HCT116 (cell line): Measurements from ENCODE around the gene TMC6.

ENCODE experiments used
- YY1 ChIP-seq: IDR thresholded peaks from 2 replicates; pipeline ENCODE4 v1.6.1; 2011; ENCODE audit warnings: low read length, low read depth, moderate library complexity, mild to moderate bottlenecking; ENCODE audit not compliant: insufficient replicate concordance; ENCODE audit errors: extremely low read depth
- TF ChIP-seq, protein P1 (sequence below), 3 experiments: fragments of 200-600 bp in 1 of 3; sonication (generic) in 1 of 3; IDR thresholded peaks in 2 of 3; conservative IDR thresholded peaks in 1 of 3; 2 replicates each; pipeline ENCODE4 v1.5.1; 2012 to 2017; ENCODE audit warnings: low read depth in 2 of 3, low read length in 2 of 3, antibody characterized with exemption in 1 of 3, borderline replicate concordance in 1 of 3, control low read depth in 1 of 3, mild to moderate bottlenecking in 1 of 3, mixed read lengths in 1 of 3, mixed run types in 1 of 3, moderate library complexity in 1 of 3; ENCODE audit not compliant: insufficient read depth in 1 of 3

DNA sequence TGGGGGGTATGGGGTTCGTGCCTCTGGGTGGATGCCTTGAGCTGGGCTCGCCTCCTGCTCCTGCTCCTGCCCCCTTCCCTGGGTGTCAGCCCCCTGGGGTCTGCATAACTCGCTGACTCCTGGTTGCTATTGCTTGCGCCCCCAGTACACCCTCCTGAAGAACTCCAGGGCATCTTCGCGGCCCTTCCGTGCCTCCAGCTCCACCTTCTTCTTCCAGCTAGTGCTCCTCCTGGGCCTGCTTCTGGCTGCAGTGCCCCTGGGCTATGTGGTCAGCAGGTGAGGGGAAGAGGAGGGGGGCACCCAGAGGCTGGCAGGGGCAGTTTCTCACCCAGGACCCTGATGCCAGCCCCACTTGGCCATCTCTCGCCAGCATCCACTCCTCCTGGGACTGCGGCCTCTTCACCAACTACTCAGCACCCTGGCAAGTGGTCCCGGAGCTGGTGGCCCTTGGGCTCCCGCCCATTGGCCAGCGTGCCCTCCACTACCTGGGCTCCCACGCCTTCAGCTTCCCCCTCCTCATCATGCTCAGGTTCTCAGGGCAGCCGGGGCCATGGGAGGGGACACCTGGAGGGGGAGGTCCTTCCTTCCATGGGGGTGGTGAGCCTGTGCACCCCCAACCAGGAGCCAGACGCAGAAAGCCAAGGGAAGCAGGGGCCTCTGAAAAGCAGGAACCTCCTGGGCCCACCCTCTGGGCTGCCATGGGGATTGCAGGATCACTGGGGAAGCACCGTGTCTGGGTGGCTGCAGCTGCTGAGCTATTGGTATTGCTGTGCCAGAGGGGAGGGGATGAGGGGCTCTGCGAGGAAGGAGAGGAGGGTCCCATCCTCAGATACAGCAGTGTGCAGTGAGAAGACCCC, 9.9 kb upstream of the TMC6 start:
- TF ChIP-seq, protein P1, sequence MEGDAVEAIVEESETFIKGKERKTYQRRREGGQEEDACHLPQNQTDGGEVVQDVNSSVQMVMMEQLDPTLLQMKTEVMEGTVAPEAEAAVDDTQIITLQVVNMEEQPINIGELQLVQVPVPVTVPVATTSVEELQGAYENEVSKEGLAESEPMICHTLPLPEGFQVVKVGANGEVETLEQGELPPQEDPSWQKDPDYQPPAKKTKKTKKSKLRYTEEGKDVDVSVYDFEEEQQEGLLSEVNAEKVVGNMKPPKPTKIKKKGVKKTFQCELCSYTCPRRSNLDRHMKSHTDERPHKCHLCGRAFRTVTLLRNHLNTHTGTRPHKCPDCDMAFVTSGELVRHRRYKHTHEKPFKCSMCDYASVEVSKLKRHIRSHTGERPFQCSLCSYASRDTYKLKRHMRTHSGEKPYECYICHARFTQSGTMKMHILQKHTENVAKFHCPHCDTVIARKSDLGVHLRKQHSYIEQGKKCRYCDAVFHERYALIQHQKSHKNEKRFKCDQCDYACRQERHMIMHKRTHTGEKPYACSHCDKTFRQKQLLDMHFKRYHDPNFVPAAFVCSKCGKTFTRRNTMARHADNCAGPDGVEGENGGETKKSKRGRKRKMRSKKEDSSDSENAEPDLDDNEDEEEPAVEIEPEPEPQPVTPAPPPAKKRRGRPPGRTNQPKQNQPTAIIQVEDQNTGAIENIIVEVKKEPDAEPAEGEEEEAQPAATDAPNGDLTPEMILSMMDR (IDR thresholded peaks at IDR 0.05 in 2 of 3, conservative IDR thresholded peaks at IDR 0.05 in 1 of 3; ENCODE audit: borderline replicate concordance in 1 of 3, insufficient read depth in 1 of 3, low read depth in 2 of 3, low read length in 2 of 3): no peak; a peak in 2 of 6 replicates
- TF ChIP-seq YY1: no peak
